CD4-positive, alpha-beta T cell (primary cell): ENCODE data around the gene JAZF1. TPM values are rescaled to one million over a fixed set of nuclear protein-coding genes. Genes with fewer than 3 reads are reported as not detected.

ENCODE experiments used
- ATAC-seq: fragments of 200-7000 bp; cut with Tn5 transposase; one replicate; pipeline ENCODE4 v1.10.0; 2022; ENCODE audit warnings: mild to moderate bottlenecking; ENCODE audit not compliant: poor library complexity
- CTCF ChIA-PET: fragments of 350-600 bp; sonication (Branson Sonifier 250); formaldehyde crosslinking; loops from one replicate; lab custom pipeline; 2021; ENCODE audit warnings: antibody characterized with exemption, inconsistent platforms; lab: Charles Lee
- POLR2A ChIA-PET: fragments of 350-600 bp; sonication (Branson Sonifier 250); formaldehyde crosslinking; loops from one replicate; lab custom pipeline; 2021; ENCODE audit warnings: antibody characterized with exemption, inconsistent platforms; lab: Charles Lee
- DNase-seq, 14 experiments: peaks; one replicate each; pipeline ENCODE4 v3.0.0-alpha.2; 2013 to 2020; ENCODE audit warnings: mixed read lengths in 2 of 14
- H3K27ac ChIP-seq, 2 donors: one replicate each; pipeline versions ENCODE4 v1.5.1 to v1.7.0; 2013; ENCODE audit warnings: low read length in 2 of 2, low read depth in 1 of 2, mild to moderate bottlenecking in 1 of 2
- H3K27me3 ChIP-seq, 2 experiments: 1 replicate in 1 of 2; 2 replicates in 1 of 2; pipeline versions ENCODE4 v1.6.1 to v1.7.0; 2013; ENCODE audit warnings: low read length in 2 of 2, control low read depth in 1 of 2, mild to moderate bottlenecking in 1 of 2, moderate library complexity in 1 of 2; ENCODE audit not compliant: insufficient read depth in 2 of 2, control insufficient read depth in 1 of 2
- H3K36me3 ChIP-seq: one replicate; pipeline ENCODE4 v1.6.1; 2013; ENCODE audit warnings: low read length, control low read depth; ENCODE audit not compliant: insufficient read depth
- H3K4me1 ChIP-seq: one replicate; pipeline ENCODE4 v1.6.1; 2013; ENCODE audit warnings: low read length, control low read depth; ENCODE audit not compliant: insufficient read depth
- H3K4me3 ChIP-seq: one replicate; pipeline ENCODE4 v1.5.1; 2013; ENCODE audit warnings: mild to moderate bottlenecking, low read length, moderate library complexity
- H3K9me3 ChIP-seq, 2 experiments: 1 replicate in 1 of 2; 2 replicates in 1 of 2; pipeline versions ENCODE4 v1.6.1 to v1.7.0; 2013; ENCODE audit warnings: low read length in 2 of 2, mild to moderate bottlenecking in 2 of 2, control low read depth in 1 of 2, moderate library complexity in 1 of 2; ENCODE audit not compliant: control insufficient read depth in 1 of 2, insufficient read depth in 1 of 2
- H3K27ac Mint-ChIP-seq: one replicate; pipeline ENCODE4 v1.8.0; 2020; ENCODE audit warnings: mixed read lengths
- H3K27me3 Mint-ChIP-seq: one replicate; pipeline ENCODE4 v1.8.0; 2021; ENCODE audit warnings: mixed read lengths
- H3K36me3 Mint-ChIP-seq: one replicate; pipeline ENCODE4 v1.8.0; 2021; ENCODE audit warnings: low read depth, mixed read lengths
- H3K4me1 Mint-ChIP-seq: one replicate; pipeline ENCODE4 v1.8.0; 2021; ENCODE audit warnings: low read depth, mixed read lengths
- H3K4me3 Mint-ChIP-seq: one replicate; pipeline ENCODE4 v1.8.0; 2020; ENCODE audit warnings: mild to moderate bottlenecking, mixed read lengths
- H3K9me3 Mint-ChIP-seq: one replicate; pipeline ENCODE4 v1.8.0; 2020; ENCODE audit warnings: mixed read lengths
- CTCF ChIP-seq: fragments of 200-600 bp; IDR thresholded peaks from one replicate; pipeline ENCODE4 v1.8.0; 2022; ENCODE audit warnings: antibody characterized with exemption, mild to moderate bottlenecking
- intact Hi-C, 2 experiments: fragments of 100-400 bp; cut with DNase I in 1 of 2; cut with micrococcal nuclease in 1 of 2; formaldehyde crosslinking; loops; one replicate each; pipeline versions ENCODE4 v1.15.1 to v1.9.0; 2023 to 2025; cut with DNase I, micrococcal nuclease
- total RNA-seq, 174 experiments: library from RNA in 2 of 174; stranded (reverse) in 2 of 174; gene quantifications; one replicate each; pipeline ENCODE4 v1.2.3 and lab custom pipeline; 2021 to 2026

JAZF1 gene
- total RNA-seq, 2 experiments from 2014 or later = 9.9 to 11.1 TPM

DNA sequence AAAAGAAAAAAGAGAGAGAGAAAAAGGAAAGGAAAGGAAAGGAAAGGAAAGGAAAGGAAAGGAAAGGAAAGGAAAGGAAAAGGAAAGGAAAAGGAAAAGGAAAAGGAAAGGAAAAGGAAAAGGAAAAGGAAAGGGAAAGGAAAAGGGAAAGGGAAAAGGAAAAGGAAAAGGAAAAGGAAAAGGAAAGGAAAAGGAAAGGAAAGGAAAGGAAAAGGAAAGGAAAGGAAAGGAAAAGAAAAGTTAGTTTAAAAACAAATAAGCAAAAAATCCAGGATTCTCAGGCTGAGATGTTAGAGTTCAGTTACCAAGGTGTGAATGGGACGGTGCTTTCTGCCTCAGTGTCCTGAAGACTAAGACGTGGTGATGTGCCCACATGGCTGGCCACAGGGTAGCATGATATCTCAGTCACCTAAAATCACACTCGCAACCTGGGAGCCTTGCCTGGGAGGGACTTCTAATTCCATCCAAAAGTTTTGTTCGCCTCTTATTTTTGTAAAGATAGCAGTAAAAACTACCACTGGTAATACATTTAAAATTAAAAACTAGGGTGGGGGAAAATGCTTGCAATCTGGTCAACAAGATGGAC is 70.1 kb downstream of the JAZF1 start:
- Histone ChIP-seq H3K4me1 (peaks cover 3% of the 10 kb centered on the region), H3K9me3 (no peaks in the 10 kb centered on the region), H3K27me3 (no peaks in the 10 kb centered on the region), H3K27ac (no peak overlapping the region), H3K4me3 (no peak overlapping the region), H3K36me3 (no peaks in the 10 kb centered on the region)
- CTCF ChIA-PET = no interaction called here
- intact Hi-C loops = no loop called here
- Mint-ChIP-seq H3K4me1 (no peaks in the 10 kb centered on the region), H3K27ac (no peak overlapping the region), H3K27me3 (no peaks in the 10 kb centered on the region), H3K9me3 (no peaks in the 10 kb centered on the region), H3K4me3 (no peak overlapping the region), H3K36me3 (no peaks in the 10 kb centered on the region)
- DNase-seq (no peak), ATAC-seq (no peak)
- POLR2A ChIA-PET = no interaction called here
- no peak for TF ChIP-seq CTCF

- no peaks in the 10 kb centered on the region for H3K4me1 Mint-ChIP-seq
- H3K27ac ChIP-seq = no peak overlapping the region
- no peaks in the 10 kb centered on the region for H3K27me3 ChIP-seq
- H3K4me3 ChIP-seq = no peak overlapping the region
- no peaks in the 10 kb centered on the region for H3K36me3 Mint-ChIP-seq
- POLR2A ChIA-PET = no interaction called here
- no peak overlapping the region for H3K4me3 Mint-ChIP-seq
- intact Hi-C loops = no loop called here
- DNase-seq (no peak), ATAC-seq (no peak)
- CTCF ChIA-PET = no interaction called here
- H3K36me3 ChIP-seq = no peaks in the 10 kb centered on the region
- H3K4me1 ChIP-seq = peaks cover 3% of the 10 kb centered on the region
- no peak overlapping the region for H3K27ac Mint-ChIP-seq
- H3K9me3 ChIP-seq = no peaks in the 10 kb centered on the region
- H3K9me3 Mint-ChIP-seq = no peaks in the 10 kb centered on the region
- H3K27me3 Mint-ChIP-seq = no peaks in the 10 kb centered on the region
- TF ChIP-seq CTCF = no peak
Observed at GRCh38 chr7:28108747-28109146, 71.8 kb downstream of the JAZF1 start.

GRCh38 chr7:28107960-28108359 is 72.6 kb downstream of the JAZF1 start:
- no peak for TF ChIP-seq CTCF
- POLR2A ChIA-PET = no interaction called here
- CTCF ChIA-PET = no interaction called here
- Mint-ChIP-seq H3K4me1 (no peaks in the 10 kb centered on the region), H3K36me3 (no peaks in the 10 kb centered on the region), H3K4me3 (no peak overlapping the region), H3K9me3 (no peaks in the 10 kb centered on the region), H3K27ac (no peak overlapping the region), H3K27me3 (no peaks in the 10 kb centered on the region)
- no peak overlapping the region for H3K4me3 ChIP-seq
- H3K36me3 ChIP-seq = no peaks in the 10 kb centered on the region
- ATAC-seq (no peak), DNase-seq (no peak)
- intact Hi-C loops = no loop called here
- H3K4me1 ChIP-seq = no peaks in the 10 kb centered on the region
- H3K9me3 ChIP-seq = no peaks in the 10 kb centered on the region
- no peak overlapping the region for H3K27ac ChIP-seq
- no peaks in the 10 kb centered on the region for H3K27me3 ChIP-seq
